WTC11 (cell line): Measurements from ENCODE around the gene BIRC5. TPM values are rescaled to one million over a fixed set of nuclear protein-coding genes. Genes with fewer than 3 reads are reported as not detected.

Source experiments
- JAZF1 ChIP-seq: fragments of 250-450 bp; sonication (Bioruptor Pico); IDR thresholded peaks from 2 replicates; pipeline ENCODE4 v1.9.0; 2021; ENCODE audit warnings: moderate library complexity, mild to moderate bottlenecking, inconsistent platforms
- MYBL2 ChIP-seq: sonication (generic); formaldehyde crosslinking; IDR thresholded peaks from 2 replicates; pipeline ENCODE4 v1.8.1; 2023; ENCODE audit warnings: mild to moderate bottlenecking, moderate library complexity, missing genetic modification reagents
- NFE2L1 ChIP-seq: sonication (generic); formaldehyde crosslinking; IDR thresholded peaks from 2 replicates; pipeline ENCODE4 v1.8.1; 2023; ENCODE audit warnings: missing genetic modification reagents
- total RNA-seq: library from RNA; stranded (reverse); gene quantifications from 3 replicates; pipeline ENCODE4 v1.2.3, GENCODE V29; 2021
- TF ChIP-seq, protein P1 (sequence below): sonication (generic); formaldehyde crosslinking; IDR thresholded peaks from 2 replicates; pipeline ENCODE4 v1.8.1; 2022; ENCODE audit warnings: low read depth, missing genetic modification reagents, borderline replicate concordance
- TF ChIP-seq, protein P2 (sequence below): sonication (generic); formaldehyde crosslinking; IDR thresholded peaks from 2 replicates; pipeline ENCODE4 v1.8.0; 2022; ENCODE audit warnings: missing genetic modification reagents
- TF ChIP-seq, protein P3 (sequence below): sonication (generic); formaldehyde crosslinking; conservative IDR thresholded peaks from 2 replicates; pipeline ENCODE4 v1.8.1; 2023; ENCODE audit warnings: mild to moderate bottlenecking, low read depth, missing genetic modification reagents, moderate library complexity
- TF ChIP-seq, protein P4 (sequence below): sonication (generic); formaldehyde crosslinking; IDR thresholded peaks from 2 replicates; pipeline ENCODE4 v1.8.1; 2023; ENCODE audit warnings: mild to moderate bottlenecking, missing genetic modification reagents, moderate library complexity
- TF ChIP-seq, protein P5 (sequence below): sonication (generic); formaldehyde crosslinking; IDR thresholded peaks from 2 replicates; pipeline ENCODE4 v1.8.1; 2023; ENCODE audit warnings: mild to moderate bottlenecking, missing genetic modification reagents
- TF ChIP-seq, protein P6 (sequence below): sonication (generic); formaldehyde crosslinking; conservative IDR thresholded peaks from 2 replicates; pipeline ENCODE4 v1.8.1; 2022; ENCODE audit warnings: mild to moderate bottlenecking, missing genetic modification reagents
- TF ChIP-seq, protein P7 (sequence below): sonication (generic); formaldehyde crosslinking; IDR thresholded peaks from 2 replicates; pipeline ENCODE4 v1.8.0; 2022; ENCODE audit warnings: mild to moderate bottlenecking, missing genetic modification reagents
- TF ChIP-seq, protein P8 (sequence below): fragments of 250-450 bp; sonication (Bioruptor Pico); IDR thresholded peaks from 2 replicates; pipeline ENCODE4 v1.9.0; 2021; ENCODE audit warnings: moderate library complexity, mild to moderate bottlenecking, inconsistent platforms, borderline replicate concordance
- TF ChIP-seq, protein P9 (sequence below): sonication (generic); formaldehyde crosslinking; IDR thresholded peaks from 2 replicates; pipeline ENCODE4 v1.8.0; 2023; ENCODE audit warnings: mild to moderate bottlenecking, missing genetic modification reagents
- TF ChIP-seq, protein P10 (sequence below): fragments of 250-450 bp; sonication (Bioruptor Pico); conservative IDR thresholded peaks from 2 replicates; pipeline ENCODE4 v1.9.0; 2021; ENCODE audit warnings: mild to moderate bottlenecking
- TF ChIP-seq, protein P11 (sequence below): fragments of 250-450 bp; sonication (Bioruptor Pico); IDR thresholded peaks from 2 replicates; pipeline ENCODE4 v2.1.2; 2022; ENCODE audit warnings: mild to moderate bottlenecking, moderate library complexity

Gene BIRC5
- total RNA-seq, 1 experiment from 2014 or later, result 115 TPM

DNA sequence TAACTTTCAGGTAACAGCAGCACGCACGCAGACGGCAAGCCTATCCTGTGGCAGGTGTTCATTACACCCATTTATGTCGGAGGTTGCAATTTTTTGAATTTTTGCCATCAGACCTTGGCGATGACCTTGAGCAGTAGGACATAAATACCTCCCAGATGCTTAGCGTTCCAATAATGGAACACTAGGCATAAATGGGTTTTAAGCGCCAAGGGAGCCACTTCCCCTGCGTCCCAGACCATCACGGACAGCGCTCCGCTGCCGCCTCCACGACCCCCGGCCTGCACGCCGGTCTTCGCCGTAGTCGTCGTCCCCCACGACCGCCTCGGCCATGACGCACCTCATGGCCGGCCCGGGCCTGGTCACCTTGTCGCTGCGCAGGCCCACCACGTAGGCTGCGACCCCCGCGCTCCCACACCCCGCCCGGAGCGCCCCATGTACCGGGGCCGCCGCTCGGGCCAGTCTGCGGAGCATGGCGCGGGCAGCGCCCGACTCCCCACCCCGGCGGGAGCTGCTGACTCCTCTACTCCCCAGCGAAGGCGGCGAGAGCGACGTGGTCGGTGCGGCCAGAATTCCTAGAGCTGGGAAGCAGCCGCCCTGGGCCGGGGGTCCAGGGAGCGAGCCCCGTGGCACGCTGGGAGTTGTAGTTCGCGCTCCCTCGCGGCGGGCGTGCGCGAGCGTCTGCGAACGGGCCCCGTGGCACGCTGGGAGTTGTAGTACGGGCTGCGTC lies 40.1 kb downstream of the BIRC5 start (continued):
- TF ChIP-seq, protein P1, sequence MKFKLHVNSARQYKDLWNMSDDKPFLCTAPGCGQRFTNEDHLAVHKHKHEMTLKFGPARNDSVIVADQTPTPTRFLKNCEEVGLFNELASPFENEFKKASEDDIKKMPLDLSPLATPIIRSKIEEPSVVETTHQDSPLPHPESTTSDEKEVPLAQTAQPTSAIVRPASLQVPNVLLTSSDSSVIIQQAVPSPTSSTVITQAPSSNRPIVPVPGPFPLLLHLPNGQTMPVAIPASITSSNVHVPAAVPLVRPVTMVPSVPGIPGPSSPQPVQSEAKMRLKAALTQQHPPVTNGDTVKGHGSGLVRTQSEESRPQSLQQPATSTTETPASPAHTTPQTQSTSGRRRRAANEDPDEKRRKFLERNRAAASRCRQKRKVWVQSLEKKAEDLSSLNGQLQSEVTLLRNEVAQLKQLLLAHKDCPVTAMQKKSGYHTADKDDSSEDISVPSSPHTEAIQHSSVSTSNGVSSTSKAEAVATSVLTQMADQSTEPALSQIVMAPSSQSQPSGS, result no peak
- TF ChIP-seq, protein P2, sequence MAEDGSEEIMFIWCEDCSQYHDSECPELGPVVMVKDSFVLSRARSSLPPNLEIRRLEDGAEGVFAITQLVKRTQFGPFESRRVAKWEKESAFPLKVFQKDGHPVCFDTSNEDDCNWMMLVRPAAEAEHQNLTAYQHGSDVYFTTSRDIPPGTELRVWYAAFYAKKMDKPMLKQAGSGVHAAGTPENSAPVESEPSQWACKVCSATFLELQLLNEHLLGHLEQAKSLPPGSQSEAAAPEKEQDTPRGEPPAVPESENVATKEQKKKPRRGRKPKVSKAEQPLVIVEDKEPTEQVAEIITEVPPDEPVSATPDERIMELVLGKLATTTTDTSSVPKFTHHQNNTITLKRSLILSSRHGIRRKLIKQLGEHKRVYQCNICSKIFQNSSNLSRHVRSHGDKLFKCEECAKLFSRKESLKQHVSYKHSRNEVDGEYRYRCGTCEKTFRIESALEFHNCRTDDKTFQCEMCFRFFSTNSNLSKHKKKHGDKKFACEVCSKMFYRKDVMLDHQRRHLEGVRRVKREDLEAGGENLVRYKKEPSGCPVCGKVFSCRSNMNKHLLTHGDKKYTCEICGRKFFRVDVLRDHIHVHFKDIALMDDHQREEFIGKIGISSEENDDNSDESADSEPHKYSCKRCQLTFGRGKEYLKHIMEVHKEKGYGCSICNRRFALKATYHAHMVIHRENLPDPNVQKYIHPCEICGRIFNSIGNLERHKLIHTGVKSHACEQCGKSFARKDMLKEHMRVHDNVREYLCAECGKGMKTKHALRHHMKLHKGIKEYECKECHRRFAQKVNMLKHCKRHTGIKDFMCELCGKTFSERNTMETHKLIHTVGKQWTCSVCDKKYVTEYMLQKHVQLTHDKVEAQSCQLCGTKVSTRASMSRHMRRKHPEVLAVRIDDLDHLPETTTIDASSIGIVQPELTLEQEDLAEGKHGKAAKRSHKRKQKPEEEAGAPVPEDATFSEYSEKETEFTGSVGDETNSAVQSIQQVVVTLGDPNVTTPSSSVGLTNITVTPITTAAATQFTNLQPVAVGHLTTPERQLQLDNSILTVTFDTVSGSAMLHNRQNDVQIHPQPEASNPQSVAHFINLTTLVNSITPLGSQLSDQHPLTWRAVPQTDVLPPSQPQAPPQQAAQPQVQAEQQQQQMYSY (CRISPR knock-in tag), result peak; percentile 21; the same call in 1 of the 2 replicates
- TF ChIP-seq NFE2L1 (CRISPR knock-in tag) (no peak), MYBL2 (0 out of 2 replicates have a peak, but pooled peaks have one; percentile 44), JAZF1 (CRISPR knock-in tag) (no peak)
- TF ChIP-seq, protein P3, sequence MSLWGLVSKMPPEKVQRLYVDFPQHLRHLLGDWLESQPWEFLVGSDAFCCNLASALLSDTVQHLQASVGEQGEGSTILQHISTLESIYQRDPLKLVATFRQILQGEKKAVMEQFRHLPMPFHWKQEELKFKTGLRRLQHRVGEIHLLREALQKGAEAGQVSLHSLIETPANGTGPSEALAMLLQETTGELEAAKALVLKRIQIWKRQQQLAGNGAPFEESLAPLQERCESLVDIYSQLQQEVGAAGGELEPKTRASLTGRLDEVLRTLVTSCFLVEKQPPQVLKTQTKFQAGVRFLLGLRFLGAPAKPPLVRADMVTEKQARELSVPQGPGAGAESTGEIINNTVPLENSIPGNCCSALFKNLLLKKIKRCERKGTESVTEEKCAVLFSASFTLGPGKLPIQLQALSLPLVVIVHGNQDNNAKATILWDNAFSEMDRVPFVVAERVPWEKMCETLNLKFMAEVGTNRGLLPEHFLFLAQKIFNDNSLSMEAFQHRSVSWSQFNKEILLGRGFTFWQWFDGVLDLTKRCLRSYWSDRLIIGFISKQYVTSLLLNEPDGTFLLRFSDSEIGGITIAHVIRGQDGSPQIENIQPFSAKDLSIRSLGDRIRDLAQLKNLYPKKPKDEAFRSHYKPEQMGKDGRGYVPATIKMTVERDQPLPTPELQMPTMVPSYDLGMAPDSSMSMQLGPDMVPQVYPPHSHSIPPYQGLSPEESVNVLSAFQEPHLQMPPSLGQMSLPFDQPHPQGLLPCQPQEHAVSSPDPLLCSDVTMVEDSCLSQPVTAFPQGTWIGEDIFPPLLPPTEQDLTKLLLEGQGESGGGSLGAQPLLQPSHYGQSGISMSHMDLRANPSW, result no peak
- TF ChIP-seq, protein P4, sequence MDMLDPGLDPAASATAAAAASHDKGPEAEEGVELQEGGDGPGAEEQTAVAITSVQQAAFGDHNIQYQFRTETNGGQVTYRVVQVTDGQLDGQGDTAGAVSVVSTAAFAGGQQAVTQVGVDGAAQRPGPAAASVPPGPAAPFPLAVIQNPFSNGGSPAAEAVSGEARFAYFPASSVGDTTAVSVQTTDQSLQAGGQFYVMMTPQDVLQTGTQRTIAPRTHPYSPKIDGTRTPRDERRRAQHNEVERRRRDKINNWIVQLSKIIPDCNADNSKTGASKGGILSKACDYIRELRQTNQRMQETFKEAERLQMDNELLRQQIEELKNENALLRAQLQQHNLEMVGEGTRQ, result no peak
- TF ChIP-seq, protein P5, sequence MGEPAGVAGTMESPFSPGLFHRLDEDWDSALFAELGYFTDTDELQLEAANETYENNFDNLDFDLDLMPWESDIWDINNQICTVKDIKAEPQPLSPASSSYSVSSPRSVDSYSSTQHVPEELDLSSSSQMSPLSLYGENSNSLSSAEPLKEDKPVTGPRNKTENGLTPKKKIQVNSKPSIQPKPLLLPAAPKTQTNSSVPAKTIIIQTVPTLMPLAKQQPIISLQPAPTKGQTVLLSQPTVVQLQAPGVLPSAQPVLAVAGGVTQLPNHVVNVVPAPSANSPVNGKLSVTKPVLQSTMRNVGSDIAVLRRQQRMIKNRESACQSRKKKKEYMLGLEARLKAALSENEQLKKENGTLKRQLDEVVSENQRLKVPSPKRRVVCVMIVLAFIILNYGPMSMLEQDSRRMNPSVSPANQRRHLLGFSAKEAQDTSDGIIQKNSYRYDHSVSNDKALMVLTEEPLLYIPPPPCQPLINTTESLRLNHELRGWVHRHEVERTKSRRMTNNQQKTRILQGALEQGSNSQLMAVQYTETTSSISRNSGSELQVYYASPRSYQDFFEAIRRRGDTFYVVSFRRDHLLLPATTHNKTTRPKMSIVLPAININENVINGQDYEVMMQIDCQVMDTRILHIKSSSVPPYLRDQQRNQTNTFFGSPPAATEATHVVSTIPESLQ (CRISPR knock-in tag), result 0 out of 2 replicates have a peak, but pooled peaks have one; percentile 52
- TF ChIP-seq, protein P6, sequence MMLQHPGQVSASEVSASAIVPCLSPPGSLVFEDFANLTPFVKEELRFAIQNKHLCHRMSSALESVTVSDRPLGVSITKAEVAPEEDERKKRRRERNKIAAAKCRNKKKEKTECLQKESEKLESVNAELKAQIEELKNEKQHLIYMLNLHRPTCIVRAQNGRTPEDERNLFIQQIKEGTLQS (CRISPR knock-in tag), result no peak
- TF ChIP-seq, protein P7, sequence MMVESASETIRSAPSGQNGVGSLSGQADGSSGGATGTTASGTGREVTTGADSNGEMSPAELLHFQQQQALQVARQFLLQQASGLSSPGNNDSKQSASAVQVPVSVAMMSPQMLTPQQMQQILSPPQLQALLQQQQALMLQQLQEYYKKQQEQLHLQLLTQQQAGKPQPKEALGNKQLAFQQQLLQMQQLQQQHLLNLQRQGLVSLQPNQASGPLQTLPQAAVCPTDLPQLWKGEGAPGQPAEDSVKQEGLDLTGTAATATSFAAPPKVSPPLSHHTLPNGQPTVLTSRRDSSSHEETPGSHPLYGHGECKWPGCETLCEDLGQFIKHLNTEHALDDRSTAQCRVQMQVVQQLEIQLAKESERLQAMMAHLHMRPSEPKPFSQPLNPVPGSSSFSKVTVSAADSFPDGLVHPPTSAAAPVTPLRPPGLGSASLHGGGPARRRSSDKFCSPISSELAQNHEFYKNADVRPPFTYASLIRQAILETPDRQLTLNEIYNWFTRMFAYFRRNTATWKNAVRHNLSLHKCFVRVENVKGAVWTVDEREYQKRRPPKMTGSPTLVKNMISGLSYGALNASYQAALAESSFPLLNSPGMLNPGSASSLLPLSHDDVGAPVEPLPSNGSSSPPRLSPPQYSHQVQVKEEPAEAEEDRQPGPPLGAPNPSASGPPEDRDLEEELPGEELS (CRISPR knock-in tag), result peak; percentile 68
- TF ChIP-seq, protein P8, sequence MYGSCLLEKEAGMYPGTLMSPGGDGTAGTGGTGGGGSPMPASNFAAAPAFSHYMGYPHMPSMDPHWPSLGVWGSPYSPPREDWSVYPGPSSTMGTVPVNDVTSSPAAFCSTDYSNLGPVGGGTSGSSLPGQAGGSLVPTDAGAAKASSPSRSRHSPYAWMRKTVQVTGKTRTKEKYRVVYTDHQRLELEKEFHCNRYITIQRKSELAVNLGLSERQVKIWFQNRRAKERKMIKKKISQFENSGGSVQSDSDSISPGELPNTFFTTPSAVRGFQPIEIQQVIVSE (CRISPR knock-in tag), result no peak
- TF ChIP-seq, protein P9, sequence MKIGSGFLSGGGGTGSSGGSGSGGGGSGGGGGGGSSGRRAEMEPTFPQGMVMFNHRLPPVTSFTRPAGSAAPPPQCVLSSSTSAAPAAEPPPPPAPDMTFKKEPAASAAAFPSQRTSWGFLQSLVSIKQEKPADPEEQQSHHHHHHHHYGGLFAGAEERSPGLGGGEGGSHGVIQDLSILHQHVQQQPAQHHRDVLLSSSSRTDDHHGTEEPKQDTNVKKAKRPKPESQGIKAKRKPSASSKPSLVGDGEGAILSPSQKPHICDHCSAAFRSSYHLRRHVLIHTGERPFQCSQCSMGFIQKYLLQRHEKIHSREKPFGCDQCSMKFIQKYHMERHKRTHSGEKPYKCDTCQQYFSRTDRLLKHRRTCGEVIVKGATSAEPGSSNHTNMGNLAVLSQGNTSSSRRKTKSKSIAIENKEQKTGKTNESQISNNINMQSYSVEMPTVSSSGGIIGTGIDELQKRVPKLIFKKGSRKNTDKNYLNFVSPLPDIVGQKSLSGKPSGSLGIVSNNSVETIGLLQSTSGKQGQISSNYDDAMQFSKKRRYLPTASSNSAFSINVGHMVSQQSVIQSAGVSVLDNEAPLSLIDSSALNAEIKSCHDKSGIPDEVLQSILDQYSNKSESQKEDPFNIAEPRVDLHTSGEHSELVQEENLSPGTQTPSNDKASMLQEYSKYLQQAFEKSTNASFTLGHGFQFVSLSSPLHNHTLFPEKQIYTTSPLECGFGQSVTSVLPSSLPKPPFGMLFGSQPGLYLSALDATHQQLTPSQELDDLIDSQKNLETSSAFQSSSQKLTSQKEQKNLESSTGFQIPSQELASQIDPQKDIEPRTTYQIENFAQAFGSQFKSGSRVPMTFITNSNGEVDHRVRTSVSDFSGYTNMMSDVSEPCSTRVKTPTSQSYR (CRISPR knock-in tag), result peak; percentile 71; the same call in 1 of the 2 replicates
- TF ChIP-seq, protein P10, sequence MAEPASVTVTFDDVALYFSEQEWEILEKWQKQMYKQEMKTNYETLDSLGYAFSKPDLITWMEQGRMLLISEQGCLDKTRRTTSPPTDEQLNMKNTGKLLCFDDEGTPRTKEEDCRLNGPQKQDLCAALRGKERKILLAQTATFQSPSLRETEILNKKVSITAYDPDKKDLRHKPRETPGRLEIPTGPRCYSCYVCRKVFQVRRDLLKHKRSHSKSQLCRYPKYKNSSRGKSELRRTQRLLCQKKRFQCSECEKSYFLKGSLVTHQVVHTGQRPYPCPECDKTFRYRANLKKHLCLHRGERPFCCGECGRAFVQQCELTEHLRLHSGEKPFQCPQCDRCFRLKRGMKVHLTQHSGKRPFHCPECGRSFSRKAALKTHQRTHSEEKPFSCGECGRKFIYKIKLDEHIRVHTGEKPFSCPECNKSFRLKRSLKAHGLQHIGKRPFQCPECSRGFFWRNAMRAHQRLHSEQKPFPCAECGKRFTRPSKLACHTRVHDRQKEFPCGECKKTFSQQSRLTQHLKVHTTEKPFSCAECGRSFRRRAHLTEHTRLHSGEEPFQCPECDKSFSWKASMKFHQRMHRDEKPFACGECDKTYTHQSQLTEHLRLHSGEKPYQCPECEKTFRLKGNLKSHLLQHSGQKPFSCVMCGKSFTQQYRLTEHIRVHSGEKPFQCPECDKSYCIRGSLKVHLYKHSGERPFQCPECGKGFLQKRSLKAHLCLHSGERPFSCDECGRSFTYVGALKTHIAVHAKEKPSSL (CRISPR knock-in tag), result no peak
- TF ChIP-seq, protein P11, sequence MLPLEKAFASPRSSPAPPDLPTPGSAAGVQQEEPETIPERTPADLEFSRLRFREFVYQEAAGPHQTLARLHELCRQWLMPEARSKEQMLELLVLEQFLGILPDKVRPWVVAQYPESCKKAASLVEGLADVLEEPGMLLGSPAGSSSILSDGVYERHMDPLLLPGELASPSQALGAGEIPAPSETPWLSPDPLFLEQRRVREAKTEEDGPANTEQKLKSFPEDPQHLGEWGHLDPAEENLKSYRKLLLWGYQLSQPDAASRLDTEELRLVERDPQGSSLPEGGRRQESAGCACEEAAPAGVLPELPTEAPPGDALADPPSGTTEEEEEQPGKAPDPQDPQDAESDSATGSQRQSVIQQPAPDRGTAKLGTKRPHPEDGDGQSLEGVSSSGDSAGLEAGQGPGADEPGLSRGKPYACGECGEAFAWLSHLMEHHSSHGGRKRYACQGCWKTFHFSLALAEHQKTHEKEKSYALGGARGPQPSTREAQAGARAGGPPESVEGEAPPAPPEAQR (CRISPR knock-in tag), result no peak
